A549 treated with CORT108297 at 1 μM for 4 hours (cell line): ENCODE measurements around the gene ZNF83. TPM values are rescaled to one million over a fixed set of nuclear protein-coding genes. Genes with fewer than 3 reads are reported as not detected.

Experiments
- total RNA-seq: library from RNA; stranded (reverse); fragments of 200-300 nt; extraction: Qiagen RNA extraction; gene quantifications from 5 replicates; pipeline ENCODE4 v1.2.3, GENCODE V29; 2022

The ZNF83 gene
- total RNA-seq: 0.06 to 0.18 TPM (median 0.16 TPM) in 5 replicates

GRCh38 chr19:52637718-52638585 is at the start of gene ZNF83:
Gene ZNF83 (minus strand): TSS chr19:52638355.

GRCh38 chr19:52570000-52570861 is 67.9 kb downstream of the ZNF83 start, which contains the start of gene ZNF701:
Gene ZNF701 (plus strand): TSS chr19:52570287. CDS start chr19:52574148, 3,861 bp downstream.

Other genes starting within 250 kb of the ZNF83 start
- 0.08 to 0.21 TPM (median 0.10 TPM) in 4 of 5 replicates, not detected in the other for gene ZNF528, start 240.5 kb downstream of the ZNF83 start, total RNA-seq
- not detected in 5 replicates for gene ZNF534, start 209.2 kb downstream of the ZNF83 start, total RNA-seq
- gene ZNF578, start 184.8 kb downstream of the ZNF83 start, total RNA-seq: not detected in 5 replicates
- gene ZNF808, start 110.7 kb downstream of the ZNF83 start, total RNA-seq: 0.09 to 0.22 TPM (median 0.12 TPM) in 5 replicates
- 0.07 to 0.33 TPM (median 0.24 TPM) in 5 replicates for gene ZNF701, start 68.1 kb downstream of the ZNF83 start, total RNA-seq
- 2.1 to 5.1 TPM (median 2.5 TPM) in 5 replicates for gene ZNF611, start 96.7 kb upstream of the ZNF83 start, total RNA-seq
- gene ZNF600, start 148.4 kb upstream of the ZNF83 start, total RNA-seq: 0.14 to 0.26 TPM (median 0.18 TPM) in 5 replicates
- gene ZNF28, start 183.3 kb upstream of the ZNF83 start, total RNA-seq: 0.30 to 1.3 TPM (median 1.1 TPM) in 5 replicates
- gene ZNF468, start 219.3 kb upstream of the ZNF83 start, total RNA-seq: 0.49 to 0.75 TPM (median 0.61 TPM) in 5 replicates